ENCODE data around the gene EXOC4. TPM values are rescaled to one million over a fixed set of nuclear protein-coding genes. Genes with fewer than 3 reads are reported as not detected.

Gene EXOC4
- total and polyA plus RNA-seq, 2 donors (not counting 3 experiments of a cell fraction or from before 2014, with no cell fraction given), result 20.3 to 73.1 TPM

DNA sequence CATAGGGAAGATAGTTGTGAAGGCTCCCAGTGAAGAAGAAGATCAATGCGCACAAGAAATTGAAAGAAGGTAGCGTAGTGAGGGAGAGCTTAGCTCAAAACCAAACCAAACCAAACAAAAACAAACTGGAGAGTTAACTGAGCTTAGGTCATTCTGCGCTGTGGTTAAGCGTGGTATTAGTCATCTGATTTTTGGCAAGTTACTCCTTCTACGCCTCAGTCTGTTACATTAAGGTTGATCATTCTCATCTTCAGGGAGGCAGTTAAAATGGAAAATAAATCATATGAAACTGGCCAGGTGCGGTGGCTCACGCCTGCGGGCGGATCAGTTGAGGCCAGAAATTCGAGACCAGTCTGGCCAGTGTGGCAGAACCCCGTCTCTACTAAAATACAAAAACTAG is 259.7 kb downstream of the EXOC4 start:
- Histone ChIP-seq H2AFZ (ENCODE audit: low read depth, low read length) (no peak overlapping the region), H3K4me2 (ENCODE audit: insufficient read depth, low read length) (no peak overlapping the region), H3K9me1 (replicated peaks; ENCODE audit: control insufficient read depth, extremely low read depth, insufficient read depth, low read length) (no peaks in the 10 kb centered on the region), H3K9me3 (replicated peaks; ENCODE audit: control insufficient read depth, insufficient read depth, low read length) (no peaks in the 10 kb centered on the region), H3K9ac (replicated peaks; ENCODE audit: extremely low read depth, insufficient read depth, low read length) (no peak overlapping the region), H3K4me1 (ENCODE audit: control insufficient read depth, extremely low read depth, insufficient read depth, low read length) (no peaks in the 10 kb centered on the region), H3K27me3 (ENCODE audit: control insufficient read depth in 2 of 2, insufficient read depth in 2 of 2, low read length in 2 of 2) (no peaks in the 10 kb centered on the region), H3K36me3 (ENCODE audit: control insufficient read depth in 2 of 2, extremely low read depth in 1 of 2, insufficient read depth in 2 of 2, low read length in 2 of 2) (no peaks in the 10 kb centered on the region), H4K20me1 (replicated peaks; ENCODE audit: control insufficient read depth, extremely low read depth, insufficient read depth, low read length) (no peaks in the 10 kb centered on the region), H3K27ac (ENCODE audit: insufficient read depth, low read depth, low read length) (no peak overlapping the region), H3K4me3 (replicated peaks in 1 of 3; ENCODE audit: insufficient read depth in 1 of 3, low read depth in 1 of 3, low read length in 3 of 3) (no peak overlapping the region), H3K79me2 (ENCODE audit: control insufficient read depth, insufficient read depth, low read length) (no peaks in the 10 kb centered on the region)
- intact Hi-C loops (cut with micrococcal nuclease), result no loop called here
- ChIA-PET CTCF (no interaction called here), POLR2A (no interaction called here)
- no TSS peak for BruUV-seq (replicated peaks)
- DNase-seq (ENCODE audit: low read depth, low spot score) (no peak), FAIRE-seq (no peak)
- dilution Hi-C loops (cut with MboI; ENCODE audit: extremely low pct_ligation_motif_present, low sequenced_read_pairs), result no loop called here
- TF ChIP-seq POLR2AphosphoS5 (IDR thresholded peaks at IDR 0.05; ENCODE audit: insufficient read depth, low read depth, low read length) (no peak), JUN (IDR thresholded peaks at IDR 0.05; ENCODE audit: borderline replicate concordance, insufficient read depth, insufficient read length, low read depth) (no peak), GATA2 (IDR thresholded peaks at IDR 0.05; ENCODE audit: insufficient read depth, insufficient read length, low read depth, low read length) (no peak), FOS (IDR thresholded peaks at IDR 0.05; ENCODE audit: borderline replicate concordance, insufficient read depth, low read length) (no peak), MYC (IDR thresholded peaks at IDR 0.05; ENCODE audit: low read depth, low read length) (no peak), MAX (IDR thresholded peaks at IDR 0.05; ENCODE audit: insufficient read depth, insufficient read length) (no peak)
- TF ChIP-seq, protein P1, sequence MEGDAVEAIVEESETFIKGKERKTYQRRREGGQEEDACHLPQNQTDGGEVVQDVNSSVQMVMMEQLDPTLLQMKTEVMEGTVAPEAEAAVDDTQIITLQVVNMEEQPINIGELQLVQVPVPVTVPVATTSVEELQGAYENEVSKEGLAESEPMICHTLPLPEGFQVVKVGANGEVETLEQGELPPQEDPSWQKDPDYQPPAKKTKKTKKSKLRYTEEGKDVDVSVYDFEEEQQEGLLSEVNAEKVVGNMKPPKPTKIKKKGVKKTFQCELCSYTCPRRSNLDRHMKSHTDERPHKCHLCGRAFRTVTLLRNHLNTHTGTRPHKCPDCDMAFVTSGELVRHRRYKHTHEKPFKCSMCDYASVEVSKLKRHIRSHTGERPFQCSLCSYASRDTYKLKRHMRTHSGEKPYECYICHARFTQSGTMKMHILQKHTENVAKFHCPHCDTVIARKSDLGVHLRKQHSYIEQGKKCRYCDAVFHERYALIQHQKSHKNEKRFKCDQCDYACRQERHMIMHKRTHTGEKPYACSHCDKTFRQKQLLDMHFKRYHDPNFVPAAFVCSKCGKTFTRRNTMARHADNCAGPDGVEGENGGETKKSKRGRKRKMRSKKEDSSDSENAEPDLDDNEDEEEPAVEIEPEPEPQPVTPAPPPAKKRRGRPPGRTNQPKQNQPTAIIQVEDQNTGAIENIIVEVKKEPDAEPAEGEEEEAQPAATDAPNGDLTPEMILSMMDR (IDR thresholded peaks at IDR 0.05; ENCODE audit: extremely low read depth in 1 of 2, insufficient read depth in 1 of 2, low read depth in 1 of 2, low read length in 2 of 2), result no peak
